SK-N-SH (cell line): Measurements from ENCODE around the gene RASGRF1. TPM values are rescaled to one million over a fixed set of nuclear protein-coding genes. Genes with fewer than 3 reads are reported as not detected.

ENCODE experiments used
- CTCF ChIA-PET: fragments of 300-600, 350-600 bp; formaldehyde crosslinking; extraction: SDS; loops from one replicate; lab custom pipeline; 2021; lab: Yijun Ruan, JAX
- POLR2A ChIA-PET: fragments of 350-600 bp; sonication (Branson Sonifier 250); formaldehyde crosslinking; extraction: SDS; loops from one replicate; lab custom pipeline; 2020; ENCODE audit warnings: antibody characterized with exemption, inconsistent platforms; lab: Yijun Ruan, JAX
- DNase-seq: peaks from one replicate; pipeline ENCODE4 v3.0.0; 2012
- H2AFZ ChIP-seq: fragments of 200-600 bp; sonication (generic); 2 replicates; pipeline ENCODE4 v1.8.1; 2016; ENCODE audit warnings: antibody characterized with exemption, mild to moderate bottlenecking, low read depth
- H3F3A ChIP-seq: fragments of 200-600 bp; sonication (generic); replicated peaks from 2 replicates; pipeline ENCODE3; 2016; ENCODE audit warnings: antibody characterized with exemption, mild to moderate bottlenecking; ENCODE audit not compliant: insufficient read depth
- H3K27ac ChIP-seq, 2 experiments: fragments of 200-500 bp in 1 of 2; fragments of 200-600 bp in 1 of 2; sonication (Bioruptor generic) in 1 of 2; sonication (generic), shearing (Covaris generic) in 1 of 2; 2 replicates each; pipeline versions ENCODE4 v1.5.1 to v1.6.1; 2014 to 2016; ENCODE audit warnings: low read depth in 2 of 2, inconsistent platforms in 1 of 2, low read length in 1 of 2, mild to moderate bottlenecking in 1 of 2, mixed read lengths in 1 of 2
- H3K27me3 ChIP-seq: fragments of 200-600 bp; sonication (generic), shearing (Covaris generic); 2 replicates; pipeline ENCODE4 v1.6.1; 2016; ENCODE audit warnings: mixed run types; ENCODE audit not compliant: insufficient read depth
- H3K36me3 ChIP-seq, 2 experiments: fragments of 200-500 bp in 1 of 2; fragments of 200-600 bp in 1 of 2; sonication (Bioruptor generic) in 1 of 2; sonication (generic) in 1 of 2; replicated peaks in 1 of 2; 2 replicates each; pipeline versions ENCODE3 to v1.5.1; 2014 to 2016; ENCODE audit warnings: low read length in 1 of 2, mild to moderate bottlenecking in 1 of 2; ENCODE audit not compliant: insufficient read depth in 2 of 2, control insufficient read depth in 1 of 2
- H3K4me1 ChIP-seq, 2 experiments: fragments of 200-500 bp in 1 of 2; fragments of 200-600 bp in 1 of 2; sonication (Bioruptor generic) in 1 of 2; sonication (generic), shearing (Covaris generic) in 1 of 2; 2 replicates each; pipeline versions ENCODE4 v1.5.1 to v1.6.1; 2014 to 2016; ENCODE audit warnings: low read depth in 1 of 2, low read length in 1 of 2, mixed run types in 1 of 2; ENCODE audit not compliant: insufficient read depth in 2 of 2, control insufficient read depth in 1 of 2
- H3K4me2 ChIP-seq: fragments of 200-600 bp; sonication (generic), shearing (Covaris generic); 2 replicates; pipeline ENCODE4 v1.6.1; 2017; ENCODE audit warnings: mixed run types
- H3K4me3 ChIP-seq, 2 experiments: fragments of 200-500 bp in 1 of 2; fragments of 200-600 bp in 1 of 2; sonication (Bioruptor generic) in 1 of 2; sonication (generic), shearing (Covaris generic) in 1 of 2; 2 replicates each; pipeline versions ENCODE4 v1.5.1 to v1.8.1; 2014 to 2016; ENCODE audit warnings: low read depth in 2 of 2, inconsistent platforms in 1 of 2, low read length in 1 of 2, mild to moderate bottlenecking in 1 of 2, mixed read lengths in 1 of 2, moderate library complexity in 1 of 2
- H3K79me2 ChIP-seq: fragments of 200-600 bp; sonication (generic); 2 replicates; pipeline ENCODE4 v1.8.1; 2017; ENCODE audit warnings: mild to moderate bottlenecking; ENCODE audit not compliant: insufficient read depth
- H3K9ac ChIP-seq: fragments of 200-600 bp; sonication (generic); 2 replicates; pipeline ENCODE4 v1.6.1; 2017; ENCODE audit warnings: mixed run types
- H3K9me2 ChIP-seq: fragments of 200-600 bp; sonication (generic); 2 replicates; pipeline ENCODE4 v1.6.1; 2017; ENCODE audit warnings: mixed run types
- H3K9me3 ChIP-seq: fragments of 200-600 bp; sonication (generic); 2 replicates; pipeline ENCODE4 v1.6.1; 2017; ENCODE audit warnings: mixed run types, mild to moderate bottlenecking, moderate library complexity
- H4K20me1 ChIP-seq: fragments of 200-600 bp; sonication (generic); 2 replicates; pipeline ENCODE4 v1.6.1; 2017; ENCODE audit warnings: mild to moderate bottlenecking, mixed run types; ENCODE audit not compliant: insufficient read depth
- EP300 ChIP-seq, 2 experiments: IDR thresholded peaks; 2 replicates each; pipeline versions ENCODE4 v1.4.0 to v1.6.1; 2012; ENCODE audit warnings: borderline replicate concordance in 1 of 2, low read depth in 1 of 2, low read length in 1 of 2
- FOSL2 ChIP-seq: IDR thresholded peaks from 2 replicates; pipeline ENCODE4 v1.4.0; 2012; ENCODE audit warnings: low read depth, mild to moderate bottlenecking, moderate library complexity, borderline replicate concordance
- FOXJ3 ChIP-seq: sonication (generic); formaldehyde crosslinking; IDR thresholded peaks from 2 replicates; pipeline ENCODE4 v1.5.1; 2020; ENCODE audit warnings: mild to moderate bottlenecking, missing genetic modification reagents
- IRF3 ChIP-seq: fragments of 150-350 bp; IDR thresholded peaks from 2 replicates; pipeline ENCODE4 v1.6.1; 2016; ENCODE audit warnings: mild to moderate bottlenecking, low read depth, low read length
- MAX ChIP-seq: IDR thresholded peaks from 2 replicates; pipeline ENCODE4 v1.4.0; 2012; ENCODE audit warnings: low read depth
- MXI1 ChIP-seq: IDR thresholded peaks from 2 replicates; pipeline ENCODE4 v1.6.1; 2012; ENCODE audit warnings: mild to moderate bottlenecking, low read depth, low read length, improper control_type of control experiment
- PBX3 ChIP-seq: IDR thresholded peaks from 2 replicates; pipeline ENCODE4; 2012
- POLR2AphosphoS5 ChIP-seq: IDR thresholded peaks from 2 replicates; pipeline ENCODE4 v1.6.1; 2012; ENCODE audit warnings: low read depth, low read length
- RAD21 ChIP-seq: IDR thresholded peaks from 2 replicates; pipeline ENCODE4 v1.6.1; 2012; ENCODE audit warnings: mild to moderate bottlenecking, low read length
- RXRA ChIP-seq: IDR thresholded peaks from 2 replicates; pipeline ENCODE4 v1.4.0; 2012; ENCODE audit warnings: low read depth, mild to moderate bottlenecking, borderline replicate concordance
- SIN3A ChIP-seq: IDR thresholded peaks from 2 replicates; pipeline ENCODE4 v1.6.1; 2012; ENCODE audit warnings: low read depth, mild to moderate bottlenecking, low read length, moderate library complexity, borderline replicate concordance
- TAF1 ChIP-seq: IDR thresholded peaks from 2 replicates; pipeline ENCODE4 v1.6.1; 2012; ENCODE audit warnings: low read depth, mild to moderate bottlenecking, low read length, moderate library complexity, borderline replicate concordance
- TEAD4 ChIP-seq: IDR thresholded peaks from 2 replicates; pipeline ENCODE4 v1.4.0; 2012; ENCODE audit warnings: mild to moderate bottlenecking, borderline replicate concordance; ENCODE audit not compliant: insufficient read depth
- USF1 ChIP-seq: IDR thresholded peaks from 2 replicates; pipeline ENCODE4 v1.4.0; 2012; ENCODE audit warnings: low read depth, borderline replicate concordance
- WGBS: methylation state at CpG from one replicate; pipeline ENCODE4 v1.1.6; 2017; ENCODE audit warnings: low lambda C conversion rate; 5-methylcytosine and 5-hydroxymethylcytosine counted together
- polyA plus RNA-seq, 3 experiments: library from polyadenylated mRNA; depleted of rRNA; stranded (reverse); fragments of >200 nt; gene quantifications; 2 replicates each; pipeline ENCODE4 v1.2.3, GENCODE V29; 2012

Gene RASGRF1
- polyA plus RNA-seq, 1 of the 3 experiments (the other 2 are of a cell fraction) = 0.10 TPM

GRCh38 chr15:78976691-78977090 lies 113.9 kb downstream of the RASGRF1 start:
- Histone ChIP-seq H3F3A (no peaks in the 10 kb centered on the region), H3K36me3 (no peaks in the 10 kb centered on the region), H3K4me1 (peaks cover 0 to 6% of the 10 kb centered on the region in 2 experiments; a peak in 1 of 4 replicates), H3K9me2 (no peaks in the 10 kb centered on the region), H4K20me1 (no peaks in the 10 kb centered on the region), H3K27me3 (no peaks in the 10 kb centered on the region), H3K9me3 (no peaks in the 10 kb centered on the region), H3K27ac (no peak overlapping the region), H3K4me2 (no peak overlapping the region), H3K4me3 (no peak overlapping the region), H3K9ac (no peak overlapping the region), H2AFZ (no peak overlapping the region), H3K79me2 (no peaks in the 10 kb centered on the region)
- ChIA-PET CTCF (interaction anchor here (1.4 to 8.2 kb wide), 2 partner anchors 68 to 208 kb away, joined by 4 to 79 read pairs; no protein-coding TSS in a partner anchor), POLR2A (no interaction called here)
- DNase-seq = no peak
- 84% methylated on average over 5 of the region's 7 CpGs for WGBS
- TF ChIP-seq TAF1 (no peak), MAX (no peak), PBX3 (no peak), RXRA (no peak), FOSL2 (no peak), EP300 (IDR thresholded peaks at IDR 0.05; ENCODE audit: borderline replicate concordance in 1 of 2, low read depth in 1 of 2, low read length in 1 of 2) (no peak), SIN3A (no peak), FOXJ3 (CRISPR knock-in tag) (no peak), POLR2AphosphoS5 (no peak), RAD21 (no peak), USF1 (no peak), MXI1 (no peak), IRF3 (no peak), TEAD4 (no peak)
